ENCODE results near the gene NFATC1.

GRCh38 chr18:79509536-79509930 lies 113.8 kb downstream of the NFATC1 start:
- TF ChIP-seq RCOR1 (IDR thresholded peaks at IDR 0.05; ENCODE audit: low read depth, low read length) (no peak), CHD4 (IDR thresholded peaks at IDR 0.05; ENCODE audit: borderline replicate concordance) (no peak), CTCF (IDR thresholded peaks at IDR 0.05) (no peak), BHLHE40 (IDR thresholded peaks at IDR 0.05; ENCODE audit: low read depth, low read length) (no peak), MYC (IDR thresholded peaks at IDR 0.05; ENCODE audit: borderline replicate concordance, low read length) (no peak), RAD21 (conservative IDR thresholded peaks at IDR 0.05 in 1 of 2, IDR thresholded peaks at IDR 0.05 in 1 of 2) (no peak), POLR2A (IDR thresholded peaks at IDR 0.05; ENCODE audit: low read length) (no peak), ZSCAN20 (CRISPR knock-in tag; IDR thresholded peaks at IDR 0.05) (no peak), PHF8 (IDR thresholded peaks at IDR 0.05; ENCODE audit: borderline replicate concordance, low read depth) (no peak), EP300 (IDR thresholded peaks at IDR 0.05) (no peak), USF2 (IDR thresholded peaks at IDR 0.05) (no peak)
